Stimulated activated CD4-positive, alpha-beta T cell treated with anti-CD3 and anti-CD28 coated beads, Interleukin-4, amount 100 ng/mL, for 1 hour (primary cell): ENCODE results near the gene TGIF2.

Experiments used
- DNase-seq: peaks from one replicate; pipeline ENCODE4 v3.0.0-alpha.2; 2020

TGIF2 gene

GRCh38 chr20:36573103-36573797, at the start of gene TGIF2:
Gene TGIF2, plus strand, starts transcription at chr20:36573597. Its CDS starts 5,178 bp downstream, at chr20:36578775.
- peak; percentile 86 for DNase-seq

- DNase-seq, result no peak
Observed at GRCh38 chr20:36525620-36526365, 47.6 kb upstream of the TGIF2 start.

DNA sequence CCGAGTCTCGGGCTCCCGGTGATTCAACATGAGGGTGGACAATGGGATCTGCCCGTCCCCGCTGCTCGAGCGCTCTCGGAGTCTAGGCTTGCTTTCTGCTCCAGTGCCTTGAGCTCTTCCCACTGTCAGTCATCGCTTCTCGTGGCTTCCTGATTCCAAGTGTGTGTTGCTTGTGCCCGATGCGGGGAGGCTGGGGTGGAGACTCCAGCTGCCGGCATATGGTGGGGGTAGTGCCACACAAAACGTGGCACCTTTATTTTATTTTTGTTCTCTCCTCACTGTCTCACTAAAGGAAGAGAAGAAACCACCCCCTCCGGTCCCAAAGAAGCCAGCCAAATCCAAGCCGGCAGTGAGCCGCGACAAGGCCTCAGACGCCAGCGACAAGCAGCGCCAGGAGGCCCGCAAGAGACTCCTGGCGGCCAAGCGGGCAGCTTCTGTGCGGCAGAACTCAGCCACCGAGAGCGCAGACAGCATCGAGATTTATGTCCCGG, 46.8 kb upstream of the TGIF2 start:
- DNase-seq, result no peak

DNA sequence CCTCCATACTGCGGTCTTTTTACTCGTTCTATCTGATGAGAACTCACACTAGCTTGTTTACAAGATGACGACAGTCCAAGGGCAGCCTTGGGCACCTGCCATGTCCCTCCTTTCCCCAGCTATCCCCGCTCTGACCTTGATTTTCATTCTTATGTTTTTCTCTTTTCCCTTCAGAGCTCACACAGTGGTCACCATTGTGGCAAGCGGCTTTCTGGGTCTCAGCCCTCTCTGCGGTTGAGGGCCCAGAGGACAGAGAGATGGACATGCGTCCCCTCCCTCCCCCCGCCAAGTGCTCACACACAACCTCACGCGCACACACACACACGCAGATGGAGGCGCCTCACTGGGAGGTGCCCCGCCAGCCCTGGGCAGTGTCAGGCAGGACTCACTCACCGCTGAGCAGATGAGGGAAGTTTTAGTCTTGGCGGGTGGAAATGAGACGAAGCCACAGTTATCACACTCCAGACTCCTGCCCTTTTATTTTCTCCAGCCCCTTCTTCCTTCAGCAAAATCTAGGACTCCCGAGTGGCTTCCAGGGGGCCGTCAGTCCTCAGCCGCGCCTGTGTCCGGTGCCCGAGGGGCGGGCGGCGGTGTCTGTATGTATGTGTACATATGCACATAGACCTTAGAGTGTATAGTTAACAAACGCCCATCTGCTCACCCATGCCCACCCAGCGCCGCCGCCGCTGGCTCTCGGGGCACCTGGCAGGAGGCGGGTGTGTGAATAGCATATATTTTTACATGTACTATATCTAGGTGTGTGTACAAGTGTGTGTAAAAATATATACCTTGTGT, 45.9 kb upstream of the TGIF2 start:
- no peak for DNase-seq

DNA sequence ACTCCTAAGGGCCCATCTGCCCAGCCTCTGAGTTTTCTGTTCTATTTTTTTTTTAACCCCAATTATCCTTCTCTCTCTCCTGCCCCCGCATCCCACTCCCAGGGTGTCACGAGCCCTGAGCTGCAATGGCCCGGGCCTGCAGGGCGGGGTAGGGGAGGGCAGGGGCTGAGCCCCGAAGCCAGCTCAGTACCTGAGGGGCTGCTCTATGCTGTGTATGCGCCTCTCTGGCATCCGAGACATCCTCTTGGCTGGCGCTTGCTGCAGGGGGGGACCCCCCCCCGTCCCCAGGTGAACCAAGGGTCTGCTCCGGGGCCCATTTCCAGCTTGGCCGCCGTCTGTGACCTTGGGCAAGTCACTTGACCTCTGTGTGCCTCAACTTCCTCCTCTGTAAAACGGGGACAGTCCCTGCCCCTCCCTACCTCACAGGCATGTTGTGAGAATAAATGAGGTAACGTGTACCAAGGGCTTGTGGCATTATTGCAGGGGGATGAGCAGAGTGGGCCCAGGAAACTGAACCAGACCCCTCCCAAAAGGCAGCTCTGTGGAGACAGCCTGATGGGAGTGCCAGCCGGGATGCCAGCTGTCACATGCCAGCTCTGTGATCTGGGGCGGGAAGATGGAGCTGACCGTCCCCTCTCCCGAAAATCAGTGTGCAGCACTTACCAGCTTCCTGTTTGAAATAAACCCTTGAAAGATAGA, 45.1 kb upstream of the TGIF2 start:
- DNase-seq, result no peak

DNA sequence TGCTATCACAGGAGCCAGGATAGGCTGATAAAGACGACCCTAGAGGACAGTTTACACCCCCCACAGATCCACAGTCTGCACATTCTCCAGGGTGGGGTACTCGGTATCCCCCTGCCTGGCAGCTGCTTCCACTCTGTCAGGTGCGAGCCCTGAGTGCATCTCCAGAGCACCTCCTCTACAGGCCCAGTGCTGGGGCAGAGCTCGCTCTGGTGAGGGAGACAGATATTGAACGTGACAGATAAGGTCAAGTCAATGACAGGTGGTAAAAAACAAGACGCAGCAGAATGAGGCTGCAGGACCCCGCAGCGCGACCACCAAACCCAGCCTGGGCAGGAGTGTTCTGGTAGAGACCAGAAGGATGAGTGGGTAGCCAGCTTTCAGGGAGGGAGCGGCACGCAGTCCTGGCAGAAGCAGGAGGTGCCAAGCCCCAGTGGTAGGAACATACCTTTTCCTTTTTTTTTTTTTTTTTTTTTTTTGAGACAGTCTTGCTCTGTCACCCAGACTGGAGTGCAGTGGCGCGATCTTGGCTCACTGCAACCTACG, 44.5 kb upstream of the TGIF2 start:
- DNase-seq, result no peak

DNA sequence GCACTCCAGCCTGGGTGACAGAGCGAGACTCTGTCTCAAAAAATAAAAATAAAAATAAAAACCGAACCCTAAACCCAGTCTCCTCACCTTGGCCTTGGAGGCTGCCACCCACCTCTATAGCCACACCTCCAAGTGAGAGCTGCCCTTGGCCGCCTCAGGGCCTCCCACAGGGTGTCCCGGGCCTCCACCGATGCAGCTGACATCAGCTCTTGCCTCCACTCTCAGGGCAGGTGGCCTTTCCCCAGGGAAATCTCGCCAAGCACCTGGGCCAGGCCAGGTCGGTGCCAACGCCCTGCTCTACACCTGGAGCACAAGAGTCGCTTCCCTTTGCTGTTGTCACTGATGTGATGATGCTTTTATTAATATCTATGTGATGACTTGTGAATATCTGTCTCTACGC, 41.0 kb upstream of the TGIF2 start:
- no peak for DNase-seq

- DNase-seq, result no peak
Observed at GRCh38 chr20:36532822-36533221, 40.6 kb upstream of the TGIF2 start.

- no peak for DNase-seq
Observed at GRCh38 chr20:36538026-36538722, 35.2 kb upstream of the TGIF2 start.

DNA sequence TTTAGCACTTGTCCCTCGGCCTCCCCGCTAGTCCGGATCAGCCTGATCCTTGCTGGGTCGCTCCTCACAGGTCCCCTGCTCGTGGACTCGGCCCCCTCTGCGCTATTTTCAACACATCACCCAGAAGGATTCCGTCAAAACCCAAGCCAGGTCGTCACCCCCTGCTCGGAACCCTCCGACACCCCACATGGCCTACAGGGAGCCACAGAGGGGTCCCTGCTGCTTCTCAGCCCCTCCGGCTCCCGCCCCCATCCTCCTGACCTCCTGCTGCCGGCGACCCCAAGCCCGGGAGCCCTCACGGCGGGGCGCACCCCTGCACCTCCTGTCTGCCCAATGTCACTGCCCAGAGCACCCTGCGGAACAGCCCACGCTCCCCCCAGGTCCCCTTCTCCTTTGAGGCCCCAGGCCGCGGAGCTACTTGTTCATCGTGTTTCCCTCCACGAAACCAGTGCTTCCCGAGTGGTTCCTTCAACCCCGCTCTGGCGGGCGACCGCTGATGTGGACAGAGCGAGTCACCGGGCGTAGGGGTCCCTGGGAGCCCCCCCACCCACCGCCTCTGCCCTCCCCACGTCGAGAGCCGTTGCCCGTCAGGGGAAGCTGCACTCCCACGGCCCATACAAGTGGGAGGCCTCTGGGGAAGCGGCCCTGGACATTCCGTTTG, 32.7 kb upstream of the TGIF2 start:
- no peak for DNase-seq

DNA sequence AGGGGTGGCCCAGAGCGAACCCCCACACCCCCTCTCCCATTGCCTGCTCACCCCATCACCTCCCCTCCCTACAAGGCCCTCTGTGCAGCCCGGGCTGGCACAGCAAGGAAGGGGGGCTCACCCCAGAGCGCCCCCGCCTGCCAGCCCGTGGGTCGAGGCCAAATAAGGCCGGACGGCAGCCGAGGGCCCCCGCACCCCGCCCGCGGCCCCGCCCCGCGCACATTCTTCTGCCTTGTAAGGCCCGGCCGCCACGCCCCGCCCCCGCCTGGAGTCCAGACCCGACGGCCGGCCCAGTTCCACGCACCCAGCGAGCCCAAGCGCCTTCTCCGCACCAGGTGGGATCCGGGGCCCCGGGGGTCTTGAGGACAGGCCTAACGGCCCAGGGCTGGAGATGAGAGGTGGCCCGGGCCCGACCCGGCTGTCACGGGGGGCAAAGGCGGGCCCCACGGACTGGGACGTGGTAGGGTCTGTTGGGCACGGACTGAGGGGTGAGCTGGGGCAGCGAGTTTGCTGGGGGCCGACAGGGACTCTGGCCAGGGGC, 32.1 kb upstream of the TGIF2 start, which contains the start of gene MYL9:
Gene MYL9, plus strand, starts transcription at position 293 of the 541 bp plus-strand sequence. CDS start 3,366 bp downstream, outside the sequence.
- peak; percentile 11 for DNase-seq

DNA sequence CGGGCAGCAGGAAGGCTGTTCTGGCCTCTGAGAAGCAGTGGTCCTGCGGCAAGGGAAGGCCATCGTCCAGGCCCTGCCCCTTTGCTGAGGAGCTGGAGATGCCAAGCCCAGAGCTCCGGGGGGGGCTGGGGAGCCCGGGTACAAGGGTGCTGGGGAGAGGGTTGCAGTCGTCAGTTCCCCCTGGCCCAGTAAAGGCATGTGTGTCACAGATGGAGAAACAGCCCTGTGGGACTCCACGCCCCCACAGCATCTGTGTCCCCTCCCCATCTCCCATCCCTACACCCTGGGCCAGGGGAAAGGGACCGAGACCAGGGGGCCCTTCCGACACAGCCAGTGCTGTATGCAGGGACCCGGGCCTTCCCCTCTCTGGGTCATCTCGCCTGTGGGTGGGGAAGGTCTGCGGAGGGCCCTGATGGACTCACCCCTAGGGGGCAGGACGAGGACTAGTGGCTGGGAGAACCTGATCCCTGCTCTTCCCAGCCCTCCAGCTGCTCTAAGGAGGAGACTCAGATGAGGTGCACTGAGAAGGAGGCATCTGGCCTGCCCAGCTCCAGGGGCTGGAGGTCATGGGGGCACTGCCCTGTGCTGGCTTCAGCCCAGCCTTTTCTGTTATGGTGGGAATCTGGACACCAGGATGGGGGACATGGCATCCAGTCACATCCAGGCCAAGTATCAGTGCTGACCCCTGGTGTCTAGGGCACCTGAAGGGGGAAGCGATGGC, 31.5 kb upstream of the TGIF2 start:
- DNase-seq, result no peak

DNA sequence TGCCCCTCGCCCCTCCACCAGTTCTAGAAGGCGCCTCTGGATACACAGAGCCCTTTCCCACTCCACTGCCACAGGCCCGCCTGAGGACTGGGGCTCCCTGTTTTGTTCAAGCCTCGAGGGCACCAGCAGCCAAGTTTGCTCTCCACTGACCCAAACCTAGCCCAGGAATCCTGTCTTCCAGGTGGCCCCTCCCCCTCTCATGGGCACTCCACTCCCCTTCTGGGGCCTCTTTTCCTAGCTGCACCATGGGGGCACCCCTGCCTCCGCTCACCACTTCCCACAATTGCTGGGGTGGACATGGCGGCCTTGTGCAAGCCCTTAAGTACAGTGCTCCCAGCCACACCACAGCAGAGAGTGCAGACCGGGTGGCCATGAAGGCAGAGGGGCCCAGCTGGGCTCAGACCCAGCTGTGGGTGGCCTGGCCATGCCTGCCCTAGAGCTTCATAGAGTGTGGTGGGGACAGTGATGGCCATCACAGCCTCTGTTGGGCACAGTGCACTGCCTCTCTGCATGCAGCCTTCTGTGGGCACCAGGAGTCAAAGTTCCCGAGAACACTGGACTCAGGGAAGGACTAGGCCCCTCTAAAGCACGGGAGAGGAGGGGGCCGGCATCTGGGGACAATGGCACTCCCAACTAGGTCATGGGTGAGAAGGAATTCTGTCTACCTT, 30.7 kb upstream of the TGIF2 start:
- no peak for DNase-seq

DNA sequence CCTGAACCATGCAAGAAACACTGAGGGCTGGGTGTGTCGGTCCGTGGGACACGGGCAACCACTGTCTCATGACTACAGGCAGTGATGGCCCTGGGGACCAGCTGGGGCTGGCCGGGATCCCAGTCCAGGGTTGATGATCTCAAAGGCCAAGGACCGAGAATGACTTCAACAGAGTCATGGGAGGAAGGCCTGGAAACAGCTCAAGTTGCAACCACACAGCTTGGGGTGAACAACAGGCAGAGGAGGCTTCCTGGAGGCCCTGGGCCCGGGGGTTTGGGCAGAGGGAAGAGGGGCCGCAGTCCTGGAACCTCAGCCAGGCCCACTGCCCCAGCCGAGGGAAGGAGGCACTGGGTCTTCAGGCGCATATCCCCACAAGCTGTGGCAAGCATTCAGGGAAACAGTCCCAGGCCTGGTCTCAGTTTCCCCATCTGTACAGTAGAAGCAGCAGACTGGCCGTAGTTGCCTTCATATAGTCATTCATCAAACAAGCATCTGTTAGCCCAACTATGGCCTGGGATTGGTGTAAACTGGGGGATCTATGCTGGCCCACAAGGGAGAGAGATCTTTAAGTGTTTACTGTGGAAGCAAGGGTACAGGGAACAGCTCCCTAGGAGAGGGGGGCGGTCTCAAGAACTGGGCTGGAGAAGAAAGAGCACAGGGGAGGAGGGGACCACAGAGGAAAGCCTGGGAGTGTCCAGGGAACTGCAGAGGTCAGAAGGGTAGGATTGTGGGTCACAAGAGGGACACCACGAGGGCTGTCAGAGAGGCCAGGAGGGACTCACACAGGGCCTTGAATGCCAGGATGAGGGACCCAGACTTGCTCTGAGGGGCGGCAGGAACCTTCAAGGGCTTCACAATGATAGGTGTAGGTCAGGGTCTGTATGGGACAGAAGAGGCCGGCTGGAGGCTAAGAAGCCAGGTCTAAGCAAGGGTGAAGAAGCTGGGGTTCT, 29.9 kb upstream of the TGIF2 start:
- DNase-seq, result no peak

GRCh38 chr20:36544134-36545018, 29.0 kb upstream of the TGIF2 start:
- DNase-seq, result no peak

DNA sequence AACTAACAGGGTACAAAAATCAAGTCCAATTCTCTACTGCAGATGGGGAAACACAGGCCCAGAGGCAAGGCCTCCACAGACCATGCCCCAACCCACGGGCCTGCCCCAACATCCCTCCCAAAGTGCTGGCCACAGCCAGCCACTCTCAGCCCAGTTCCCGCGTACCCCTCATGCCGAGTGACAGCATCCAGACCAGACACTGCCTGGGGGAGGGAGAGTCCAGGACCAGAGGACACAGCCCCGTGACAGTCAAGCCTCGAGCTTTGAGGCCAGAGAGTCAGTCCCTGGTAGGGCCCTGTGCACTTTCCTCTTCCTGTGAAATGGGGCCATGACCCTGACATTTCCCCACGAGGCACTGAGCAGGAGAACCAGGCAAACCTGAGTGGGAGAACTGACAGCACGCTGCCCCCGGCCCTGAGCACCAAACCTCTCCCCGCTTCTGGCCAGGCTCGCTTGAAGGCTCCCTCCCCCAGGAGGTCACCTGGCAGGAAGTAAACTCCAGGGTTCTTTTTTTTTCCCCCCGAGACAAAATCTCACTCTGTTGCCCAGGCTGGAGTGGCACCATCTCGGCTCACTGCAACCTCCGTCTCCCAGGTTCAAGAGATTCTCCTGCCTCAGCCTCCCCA, 27.2 kb upstream of the TGIF2 start:
- no peak for DNase-seq
